Nephron (organoid): ENCODE measurements around the gene PBX1.

Experiments used
- H3K27ac Mint-ChIP-seq, 3 experiments: 2 replicates each; pipeline ENCODE4 v1.8.0; 2020; ENCODE audit warnings: mixed read lengths in 3 of 3, mild to moderate bottlenecking in 2 of 3, moderate library complexity in 1 of 3
- H3K27me3 Mint-ChIP-seq: 2 replicates; pipeline ENCODE4 v1.8.0; 2021; ENCODE audit warnings: low read depth, mild to moderate bottlenecking, moderate library complexity, mixed read lengths
- H3K36me3 Mint-ChIP-seq: 2 replicates; pipeline ENCODE4 v1.8.0; 2020; ENCODE audit warnings: low read depth, mixed read lengths
- H3K4me1 Mint-ChIP-seq: 2 replicates; pipeline ENCODE4 v1.8.0; 2020; ENCODE audit warnings: mixed read lengths
- H3K4me3 Mint-ChIP-seq, 3 experiments: 2 replicates each; pipeline ENCODE4 v1.8.0; 2020; ENCODE audit warnings: mild to moderate bottlenecking in 3 of 3, mixed read lengths in 3 of 3, moderate library complexity in 2 of 3
- H3K9me3 Mint-ChIP-seq: 2 replicates; pipeline ENCODE4 v1.8.0; 2020; ENCODE audit warnings: mixed read lengths
- CTCF ChIP-seq, 3 experiments: fragments of 200-600 bp; sonication (generic); IDR thresholded peaks; one replicate each; pipeline ENCODE4 v1.5.0; 2021; ENCODE audit warnings: antibody characterized with exemption in 3 of 3; ENCODE audit not compliant: unreplicated experiment in 3 of 3

PBX1 gene

DNA sequence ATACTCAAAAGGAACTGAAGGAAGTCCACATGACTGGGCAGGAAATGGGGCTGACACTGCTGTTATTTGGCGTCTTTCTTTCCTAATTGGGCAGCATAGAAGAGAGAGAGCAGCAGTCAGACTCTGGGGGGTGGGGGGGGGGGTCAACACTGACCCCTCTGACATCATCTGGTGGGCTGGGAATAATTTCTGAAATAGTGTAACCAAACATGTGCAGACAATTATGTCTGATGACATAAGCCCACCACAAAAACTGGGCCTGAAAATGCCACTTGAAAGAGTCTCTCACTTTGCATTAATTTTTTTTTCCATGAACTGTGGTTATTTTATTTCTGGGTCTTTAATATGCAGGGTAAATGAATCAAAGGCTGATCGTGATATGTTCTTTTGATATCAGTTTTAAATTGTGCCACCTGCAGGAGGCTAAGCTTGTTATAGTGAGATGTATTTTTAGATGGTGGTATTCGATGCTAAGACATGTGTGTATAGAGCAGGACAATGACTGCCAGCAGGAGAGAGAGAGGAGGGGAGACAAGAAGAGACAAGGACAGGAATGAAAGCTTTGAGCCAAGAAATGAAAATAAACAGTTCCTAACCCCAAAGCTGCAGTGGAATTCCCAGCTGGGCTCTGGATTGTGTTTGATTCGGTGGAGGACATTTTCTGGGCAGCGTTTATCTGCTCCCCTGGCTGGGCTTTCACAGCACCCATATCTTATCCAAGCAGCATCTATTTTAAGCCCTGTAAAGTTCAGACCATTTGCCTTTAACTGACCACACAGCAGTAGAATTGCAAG lies 264.7 kb downstream of the PBX1 start:
- Mint-ChIP-seq H3K27ac (peak overlapping the region in 2 of 3 experiments; percentile 1 to 48), H3K27me3 (no peaks in the 10 kb centered on the region), H3K36me3 (peaks cover 80% of the 10 kb centered on the region), H3K4me3 (peak overlapping the region in 1 of 3 experiments; percentile 1), H3K9me3 (no peaks in the 10 kb centered on the region), H3K4me1 (peaks cover 26% of the 10 kb centered on the region)
- TF ChIP-seq CTCF (IDR thresholded peaks at IDR 0.05; ENCODE audit: unreplicated experiment in 3 of 3): peak in 1 of 3 experiments; percentile 10

GRCh38 chr1:164824542-164824941 lies 265.6 kb downstream of the PBX1 start:
- Mint-ChIP-seq H3K9me3 (no peaks in the 10 kb centered on the region), H3K27me3 (no peaks in the 10 kb centered on the region), H3K36me3 (peaks cover 79% of the 10 kb centered on the region), H3K27ac (peak overlapping the region in 1 of 3 experiments; percentile 48), H3K4me1 (peaks cover 26% of the 10 kb centered on the region), H3K4me3 (no peak overlapping the region)
- no peak for TF ChIP-seq CTCF (IDR thresholded peaks at IDR 0.05; ENCODE audit: unreplicated experiment in 3 of 3)

DNA sequence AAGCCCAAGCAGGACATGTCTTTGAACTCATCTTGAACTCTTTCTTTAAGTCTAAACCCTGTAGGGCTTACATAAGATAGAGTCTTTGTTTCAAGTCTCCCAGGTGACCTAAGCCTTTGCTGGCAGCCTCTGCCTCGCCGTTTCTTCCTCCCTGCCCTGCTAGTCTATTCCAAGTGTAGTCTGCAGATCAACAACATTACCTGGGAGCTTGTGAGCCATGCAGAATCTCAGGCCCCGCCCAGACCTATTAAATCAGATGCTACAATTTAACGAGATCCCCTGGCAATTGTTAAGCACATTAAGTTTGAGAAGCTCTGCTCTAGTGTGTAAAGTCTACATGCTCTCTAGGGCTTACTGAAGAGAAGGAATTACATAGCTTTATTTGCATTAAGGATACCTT lies 271.6 kb downstream of the PBX1 start:
- peaks cover 4% of the 10 kb centered on the region for H3K4me1 Mint-ChIP-seq
- H3K36me3 Mint-ChIP-seq: peaks cover 54% of the 10 kb centered on the region
- no peak for TF ChIP-seq CTCF (IDR thresholded peaks at IDR 0.05; ENCODE audit: unreplicated experiment in 3 of 3)
- no peaks in the 10 kb centered on the region for H3K9me3 Mint-ChIP-seq
- H3K27ac Mint-ChIP-seq: peak overlapping the region in 1 of 3 experiments; percentile 49
- H3K4me3 Mint-ChIP-seq: no peak overlapping the region
- no peaks in the 10 kb centered on the region for H3K27me3 Mint-ChIP-seq

- Mint-ChIP-seq H3K9me3 (no peaks in the 10 kb centered on the region), H3K27me3 (no peaks in the 10 kb centered on the region), H3K27ac (no peak overlapping the region), H3K36me3 (peaks cover 60% of the 10 kb centered on the region), H3K4me3 (no peak overlapping the region), H3K4me1 (peaks cover 19% of the 10 kb centered on the region)
- no peak for TF ChIP-seq CTCF (IDR thresholded peaks at IDR 0.05; ENCODE audit: unreplicated experiment in 3 of 3)
Observed at GRCh38 chr1:164834641-164835040, 275.7 kb downstream of the PBX1 start.

GRCh38 chr1:164836614-164837018 lies 277.6 kb downstream of the PBX1 start:
- TF ChIP-seq CTCF (IDR thresholded peaks at IDR 0.05; ENCODE audit: unreplicated experiment in 3 of 3): no peak
- Mint-ChIP-seq H3K9me3 (no peaks in the 10 kb centered on the region), H3K36me3 (peaks cover 61% of the 10 kb centered on the region), H3K4me3 (peak overlapping the region in 1 of 3 experiments; percentile 52), H3K4me1 (peaks cover 26% of the 10 kb centered on the region), H3K27me3 (no peaks in the 10 kb centered on the region), H3K27ac (peak overlapping the region; percentile 6 to 40 (median 33))

- H3K4me1 Mint-ChIP-seq: peaks cover 43% of the 10 kb centered on the region
- peaks cover 50% of the 10 kb centered on the region for H3K36me3 Mint-ChIP-seq
- H3K27me3 Mint-ChIP-seq: no peaks in the 10 kb centered on the region
- H3K4me3 Mint-ChIP-seq: no peak overlapping the region
- no peak overlapping the region for H3K27ac Mint-ChIP-seq
- TF ChIP-seq CTCF (IDR thresholded peaks at IDR 0.05; ENCODE audit: unreplicated experiment in 3 of 3): no peak
- no peaks in the 10 kb centered on the region for H3K9me3 Mint-ChIP-seq
Observed at GRCh38 chr1:164838786-164839185, 279.8 kb downstream of the PBX1 start.
